ENCODE measurements around the gene S100B. TPM values are rescaled to one million over a fixed set of nuclear protein-coding genes. Genes with fewer than 3 reads are reported as not detected.

S100B gene
- polyA plus RNA-seq (ENCODE audit: insufficient read length in 3 of 3): 1 to 10 TPM; 1.2 to 3.5 (median 1.7) TPM
- long read RNA-seq, donor 1, partial matches to known transcripts: 0 of 1 reads
- long read RNA-seq, donor 1, other reads (novel, unspliced or antisense): 0 of 1 reads
- long read RNA-seq, donor 2, partial matches to known transcripts: 0 of 3 reads
- long read RNA-seq, donor 2, other reads (novel, unspliced or antisense): 0 of 3 reads
- long read RNA-seq, donor 3, partial matches to known transcripts: 0 of 4 reads
- long read RNA-seq, donor 3, other reads (novel, unspliced or antisense): 0 of 4 reads
- long read RNA-seq, donor 4, partial matches to known transcripts: 0 of 2 reads
- long read RNA-seq, donor 4, other reads (novel, unspliced or antisense): 0 of 2 reads
- long read RNA-seq, donor 5, partial matches to known transcripts: 0 of 1 reads
- long read RNA-seq, donor 5, other reads (novel, unspliced or antisense): 0 of 1 reads
- long read RNA-seq, donor 6, partial matches to known transcripts: 0 of 2 reads
- long read RNA-seq, donor 6, other reads (novel, unspliced or antisense): 0 of 2 reads
- long read RNA-seq, donor 7, partial matches to known transcripts: 0 of 3 reads
- long read RNA-seq, donor 7, other reads (novel, unspliced or antisense): 0 of 3 reads
- long read RNA-seq, donor 8, partial matches to known transcripts: 0 of 3 reads
- long read RNA-seq, donor 8, other reads (novel, unspliced or antisense): 0 of 3 reads
- long read RNA-seq, donor 9, partial matches to known transcripts: 0 of 1 reads
- long read RNA-seq, donor 9, other reads (novel, unspliced or antisense): 0 of 1 reads
- long read RNA-seq, donor 10, partial matches to known transcripts: 145 of 147 reads
- long read RNA-seq, donor 10, other reads (novel, unspliced or antisense): 0 of 147 reads
- long read RNA-seq, donor 11, partial matches to known transcripts: 0 of 1 reads
- long read RNA-seq, donor 11, other reads (novel, unspliced or antisense): 0 of 1 reads
- long read RNA-seq, donor 12, partial matches to known transcripts: 0 of 1 reads
- long read RNA-seq, donor 12, other reads (novel, unspliced or antisense): 0 of 1 reads
- long read RNA-seq, donor 13, partial matches to known transcripts: 0 of 5 reads
- long read RNA-seq, donor 13, other reads (novel, unspliced or antisense): 0 of 5 reads
- long read RNA-seq, donor 14, partial matches to known transcripts: 0 of 5 reads
- long read RNA-seq, donor 14, other reads (novel, unspliced or antisense): 0 of 5 reads
- long read RNA-seq, donor 15, partial matches to known transcripts: 0 of 1 reads
- long read RNA-seq, donor 15, other reads (novel, unspliced or antisense): 0 of 1 reads
- long read RNA-seq, donor 16, partial matches to known transcripts: 0 of 3 reads
- long read RNA-seq, donor 16, other reads (novel, unspliced or antisense): 0 of 3 reads

- peak in 2 of 11 donors; percentile 15 to 16 for DNase-seq (ENCODE audit: extremely low read depth in 1 of 11, low read depth in 9 of 11, low spot score in 4 of 11)
These were observed at the start of gene S100B for GRCh38 chr21:46604975-46605766. Gene S100B (minus strand): TSS chr21:46605082. CDS start chr21:46602415, 2,667 bp downstream.

- DNase-seq (ENCODE audit: extremely low read depth in 1 of 11, low read depth in 9 of 11, low spot score in 4 of 11): no peak
These were observed 46.2 kb upstream of the S100B start for GRCh38 chr21:46651121-46651520.

GRCh38 chr21:46650476-46651098 is 45.7 kb upstream of the S100B start:
- DNase-seq (ENCODE audit: extremely low read depth in 1 of 11, low read depth in 9 of 11, low spot score in 4 of 11): no peak

GRCh38 chr21:46649356-46649755 is 44.5 kb upstream of the S100B start:
- no peak for DNase-seq (ENCODE audit: extremely low read depth in 1 of 11, low read depth in 9 of 11, low spot score in 4 of 11)

GRCh38 chr21:46648539-46648938 is 43.7 kb upstream of the S100B start:
- DNase-seq (ENCODE audit: extremely low read depth in 1 of 11, low read depth in 9 of 11, low spot score in 4 of 11): no peak

- no peak for DNase-seq (ENCODE audit: extremely low read depth in 1 of 11, low read depth in 9 of 11, low spot score in 4 of 11)
These were observed 41.8 kb upstream of the S100B start for GRCh38 chr21:46646541-46647154.

- no peak for DNase-seq (ENCODE audit: extremely low read depth in 1 of 11, low read depth in 9 of 11, low spot score in 4 of 11)
These were observed 41.0 kb upstream of the S100B start for GRCh38 chr21:46645840-46646239.

GRCh38 chr21:46643379-46644177 is 38.7 kb upstream of the S100B start:
- no peak for DNase-seq (ENCODE audit: extremely low read depth in 1 of 11, low read depth in 9 of 11, low spot score in 4 of 11)

- no peak for DNase-seq (ENCODE audit: extremely low read depth in 1 of 11, low read depth in 9 of 11, low spot score in 4 of 11)
These were observed 36.8 kb upstream of the S100B start for GRCh38 chr21:46641656-46642055.

- peak in 1 of 11 donors; percentile 20 for DNase-seq (ENCODE audit: extremely low read depth in 1 of 11, low read depth in 9 of 11, low spot score in 4 of 11)
These were observed 34.9 kb upstream of the S100B start for GRCh38 chr21:46639489-46640386.

- no peak for DNase-seq (ENCODE audit: extremely low read depth in 1 of 11, low read depth in 9 of 11, low spot score in 4 of 11)
These were observed 33.3 kb upstream of the S100B start for GRCh38 chr21:46637952-46638746.

- no peak for DNase-seq (ENCODE audit: extremely low read depth in 1 of 11, low read depth in 9 of 11, low spot score in 4 of 11)
These were observed 31.8 kb upstream of the S100B start for GRCh38 chr21:46636550-46637285.

GRCh38 chr21:46636181-46636512 is 31.3 kb upstream of the S100B start:
- no peak for DNase-seq (ENCODE audit: extremely low read depth in 1 of 11, low read depth in 9 of 11, low spot score in 4 of 11)
